A549 (cell line): ENCODE data around the gene SHROOM2. TPM values are rescaled to one million over a fixed set of nuclear protein-coding genes. Genes with fewer than 3 reads are reported as not detected.

Experiments
- ATAC-seq, 2 experiments: fragments of 200-7000 bp in 1 of 2; fragments of >200 bp in 1 of 2; cut with Nextera tagmentation in 1 of 2; cut with Tn5 transposase in 1 of 2; 3 replicates each; pipeline versions ENCODE4 v1.8.0 to v1.9.1; 2018 to 2020; ENCODE audit warnings: mild to moderate bottlenecking in 1 of 2, moderate library complexity in 1 of 2
- CTCF ChIA-PET: fragments of 300-600 bp; sonication (Branson Sonifier 250); formaldehyde crosslinking; extraction: SDS; loops from one replicate; lab custom pipeline; 2021; ENCODE audit warnings: antibody characterized with exemption, inconsistent platforms; lab: Yijun Ruan, JAX
- POLR2A ChIA-PET: fragments of 350-600 bp; formaldehyde crosslinking; extraction: SDS; loops from one replicate; lab custom pipeline; 2021; ENCODE audit warnings: antibody characterized with exemption, inconsistent platforms; lab: Yijun Ruan, JAX
- DNase-seq, 2 experiments: peaks; one replicate each; pipeline versions ENCODE4 v3.0.0 to v3.0.0-alpha.2; 2011 to 2016; ENCODE audit warnings: low read depth in 1 of 2, low spot score in 1 of 2
- FAIRE-seq: peaks from 2 replicates; lab custom pipeline; 2011; peaks lifted over from hg19 to GRCh38; lab: Jason Lieb, UNC
- H3K27ac ChIP-seq, 2 experiments: fragments of >200 bp; sonication (Bioruptor Twin); formaldehyde crosslinking; 3 replicates each; pipeline ENCODE4 v1.5.1; 2016 to 2017
- H3K4me1 ChIP-seq: fragments of >200 bp; sonication (Bioruptor Twin); formaldehyde crosslinking; 3 replicates; pipeline ENCODE4 v1.6.1; 2016
- H3K4me2 ChIP-seq: fragments of >200 bp; sonication (Bioruptor Twin); formaldehyde crosslinking; 3 replicates; pipeline ENCODE4 v1.6.1; 2016
- H3K4me3 ChIP-seq: fragments of >200 bp; sonication (Bioruptor Twin); formaldehyde crosslinking; 3 replicates; pipeline ENCODE4 v1.5.1; 2016
- H3K9me3 ChIP-seq: fragments of >200 bp; sonication (Bioruptor Twin); formaldehyde crosslinking; 3 replicates; pipeline ENCODE4 v1.6.1; 2016
- CBX8 ChIP-seq: fragments of 200-600 bp; sonication (generic); IDR thresholded peaks from 2 replicates; pipeline ENCODE4 v1.6.1; 2016
- ESRRA ChIP-seq: fragments of 150-350 bp; IDR thresholded peaks from 2 replicates; pipeline ENCODE4 v1.6.1; 2014; ENCODE audit warnings: mild to moderate bottlenecking, low read length, borderline replicate concordance
- HEYL ChIP-seq: fragments of 250-450 bp; sonication (Bioruptor Pico); IDR thresholded peaks from 2 replicates; pipeline ENCODE4 v1.8.0; 2021; ENCODE audit warnings: mild to moderate bottlenecking, moderate library complexity
- MAFK ChIP-seq: fragments of 450-650 bp; IDR thresholded peaks from 2 replicates; pipeline ENCODE4 v1.6.1; 2014; ENCODE audit not compliant: partially characterized antibody
- MAZ ChIP-seq: fragments of 150-350 bp; IDR thresholded peaks from 2 replicates; pipeline ENCODE4 v1.6.1; 2014; ENCODE audit warnings: antibody characterized with exemption, low read depth, low read length, borderline replicate concordance
- NFE2L2 ChIP-seq: fragments of 150-350 bp; conservative IDR thresholded peaks from 2 replicates; pipeline ENCODE4 v1.6.1; 2014; ENCODE audit warnings: low read length
- POLR2A ChIP-seq: IDR thresholded peaks from 2 replicates; pipeline ENCODE4 v1.6.1; 2012; ENCODE audit warnings: mild to moderate bottlenecking, low read length
- RFX5 ChIP-seq: fragments of 450-650 bp; IDR thresholded peaks from 2 replicates; pipeline ENCODE4 v1.7.1; 2014; ENCODE audit warnings: antibody characterized with exemption, mild to moderate bottlenecking, moderate library complexity
- SMC3 ChIP-seq: fragments of >200 bp; sonication (Bioruptor Twin); formaldehyde crosslinking; IDR thresholded peaks from 3 replicates; pipeline ENCODE4 v1.6.1; 2018; ENCODE audit warnings: inconsistent platforms
- TP53 ChIP-seq: fragments of 250-450 bp; sonication (Bioruptor Pico); IDR thresholded peaks from 2 replicates; pipeline ENCODE4 v1.5.0; 2021; ENCODE audit warnings: mild to moderate bottlenecking, moderate library complexity
- ZFP36 ChIP-seq: fragments of 450-650 bp; IDR thresholded peaks from 2 replicates; pipeline ENCODE4 v1.6.1; 2014; ENCODE audit warnings: borderline replicate concordance; ENCODE audit not compliant: partially characterized antibody
- ZNF302 ChIP-seq: fragments of 250-450 bp; sonication (Bioruptor Pico); IDR thresholded peaks from 2 replicates; pipeline ENCODE4 v1.9.0; 2021; ENCODE audit warnings: inconsistent platforms, mild to moderate bottlenecking, moderate library complexity
- WGBS: methylation state at CpG from one replicate; pipeline ENCODE4 v1.1.6; 2017; ENCODE audit errors: missing lambda C conversion rate; 5-methylcytosine and 5-hydroxymethylcytosine counted together
- polyA plus RNA-seq, 4 experiments: library from polyadenylated mRNA; depleted of rRNA in 3 of 4; stranded (reverse); fragments of >200 nt; fragmentation: RNase III in 1 of 4; extraction: RNeasy Plus Mini Kit Qiagen cat#74134 plus additional on column Dnase treatment in 1 of 4; gene quantifications; 2 replicates in 3 of 4; 3 replicates in 1 of 4; pipeline ENCODE4 v1.2.3, GENCODE V29; 2011 to 2017
- TF ChIP-seq, protein P1 (sequence below): fragments of 250-450 bp; sonication (Bioruptor Pico); IDR thresholded peaks from 2 replicates; pipeline ENCODE4 v1.5.0; 2021; ENCODE audit warnings: mild to moderate bottlenecking, moderate library complexity, borderline replicate concordance
- TF ChIP-seq, protein P2 (sequence below): fragments of 150-350 bp; IDR thresholded peaks from 2 replicates; pipeline ENCODE4 v1.6.1; 2014; ENCODE audit warnings: low read depth, mild to moderate bottlenecking, low read length
- TF ChIP-seq, protein P3 (sequence below): IDR thresholded peaks from 2 replicates; pipeline ENCODE4 v1.6.1; 2012
- TF ChIP-seq, protein P4 (sequence below): fragments of 250-450 bp; sonication (Bioruptor Pico); IDR thresholded peaks from 2 replicates; pipeline ENCODE4 v1.5.0; 2020; ENCODE audit warnings: low read depth, mild to moderate bottlenecking, moderate library complexity
- TF ChIP-seq, protein P5 (sequence below): fragments of 450-650 bp; IDR thresholded peaks from 2 replicates; pipeline ENCODE4 v1.6.1; 2014; ENCODE audit warnings: antibody characterized with exemption

Gene SHROOM2
- polyA plus RNA-seq, 2 of the 4 experiments (the other 2 are of a cell fraction): 0.12 to 0.27 TPM

DNA sequence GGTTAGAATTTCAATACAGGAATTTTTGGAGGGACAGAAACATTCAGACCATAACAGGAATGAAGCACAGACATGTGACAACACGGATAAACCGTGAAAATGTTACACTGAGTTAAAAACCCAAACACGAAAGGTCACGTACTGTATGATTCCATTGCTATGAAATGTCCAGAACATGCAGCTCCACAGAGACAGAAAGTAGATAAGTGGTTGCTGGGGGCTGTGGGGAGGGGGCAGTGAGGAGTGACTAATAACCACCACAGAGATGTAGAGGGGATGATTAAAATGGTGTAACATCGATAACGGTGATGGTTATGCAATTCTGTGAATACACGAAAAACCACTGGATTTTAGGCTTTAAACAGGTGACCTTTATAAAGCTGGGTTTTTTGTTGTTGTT is 28.9 kb upstream of the SHROOM2 start:
- 48% methylated on average over 7 of the region's 7 CpGs for WGBS
- POLR2A ChIA-PET: no interaction called here
- no peak overlapping the region for H3K27ac ChIP-seq
- no peak for ATAC-seq
- no peaks in the 10 kb centered on the region for H3K9me3 ChIP-seq
- CTCF ChIA-PET: interaction anchor here (0.6 kb wide), 1 partner anchor 938 kb away, joined by 4 read pairs; no protein-coding TSS in a partner anchor
- DNase-seq: no peak
- no peaks in the 10 kb centered on the region for H3K4me1 ChIP-seq
- H3K4me3 ChIP-seq: no peak overlapping the region
- no peak overlapping the region for H3K4me2 ChIP-seq
- no peak for FAIRE-seq
- TF ChIP-seq, protein P1, sequence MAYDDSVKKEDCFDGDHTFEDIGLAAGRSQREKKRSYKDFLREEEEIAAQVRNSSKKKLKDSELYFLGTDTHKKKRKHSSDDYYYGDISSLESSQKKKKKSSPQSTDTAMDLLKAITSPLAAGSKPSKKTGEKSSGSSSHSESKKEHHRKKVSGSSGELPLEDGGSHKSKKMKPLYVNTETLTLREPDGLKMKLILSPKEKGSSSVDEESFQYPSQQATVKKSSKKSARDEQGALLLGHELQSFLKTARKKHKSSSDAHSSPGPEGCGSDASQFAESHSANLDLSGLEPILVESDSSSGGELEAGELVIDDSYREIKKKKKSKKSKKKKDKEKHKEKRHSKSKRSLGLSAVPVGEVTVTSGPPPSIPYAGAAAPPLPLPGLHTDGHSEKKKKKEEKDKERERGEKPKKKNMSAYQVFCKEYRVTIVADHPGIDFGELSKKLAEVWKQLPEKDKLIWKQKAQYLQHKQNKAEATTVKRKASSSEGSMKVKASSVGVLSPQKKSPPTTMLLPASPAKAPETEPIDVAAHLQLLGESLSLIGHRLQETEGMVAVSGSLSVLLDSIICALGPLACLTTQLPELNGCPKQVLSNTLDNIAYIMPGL (CRISPR knock-in tag): no peak
- TF ChIP-seq CBX8: no peak
- TF ChIP-seq NFE2L2: no peak
- TF ChIP-seq, protein P2, sequence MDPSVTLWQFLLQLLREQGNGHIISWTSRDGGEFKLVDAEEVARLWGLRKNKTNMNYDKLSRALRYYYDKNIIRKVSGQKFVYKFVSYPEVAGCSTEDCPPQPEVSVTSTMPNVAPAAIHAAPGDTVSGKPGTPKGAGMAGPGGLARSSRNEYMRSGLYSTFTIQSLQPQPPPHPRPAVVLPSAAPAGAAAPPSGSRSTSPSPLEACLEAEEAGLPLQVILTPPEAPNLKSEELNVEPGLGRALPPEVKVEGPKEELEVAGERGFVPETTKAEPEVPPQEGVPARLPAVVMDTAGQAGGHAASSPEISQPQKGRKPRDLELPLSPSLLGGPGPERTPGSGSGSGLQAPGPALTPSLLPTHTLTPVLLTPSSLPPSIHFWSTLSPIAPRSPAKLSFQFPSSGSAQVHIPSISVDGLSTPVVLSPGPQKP: no peak
- TF ChIP-seq TP53: no peak
- TF ChIP-seq, protein P3, sequence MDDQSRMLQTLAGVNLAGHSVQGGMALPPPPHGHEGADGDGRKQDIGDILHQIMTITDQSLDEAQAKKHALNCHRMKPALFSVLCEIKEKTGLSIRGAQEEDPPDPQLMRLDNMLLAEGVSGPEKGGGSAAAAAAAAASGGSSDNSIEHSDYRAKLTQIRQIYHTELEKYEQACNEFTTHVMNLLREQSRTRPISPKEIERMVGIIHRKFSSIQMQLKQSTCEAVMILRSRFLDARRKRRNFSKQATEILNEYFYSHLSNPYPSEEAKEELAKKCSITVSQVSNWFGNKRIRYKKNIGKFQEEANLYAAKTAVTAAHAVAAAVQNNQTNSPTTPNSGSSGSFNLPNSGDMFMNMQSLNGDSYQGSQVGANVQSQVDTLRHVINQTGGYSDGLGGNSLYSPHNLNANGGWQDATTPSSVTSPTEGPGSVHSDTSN: no peak
- no peak for TF ChIP-seq ZFP36
- TF ChIP-seq, protein P4, sequence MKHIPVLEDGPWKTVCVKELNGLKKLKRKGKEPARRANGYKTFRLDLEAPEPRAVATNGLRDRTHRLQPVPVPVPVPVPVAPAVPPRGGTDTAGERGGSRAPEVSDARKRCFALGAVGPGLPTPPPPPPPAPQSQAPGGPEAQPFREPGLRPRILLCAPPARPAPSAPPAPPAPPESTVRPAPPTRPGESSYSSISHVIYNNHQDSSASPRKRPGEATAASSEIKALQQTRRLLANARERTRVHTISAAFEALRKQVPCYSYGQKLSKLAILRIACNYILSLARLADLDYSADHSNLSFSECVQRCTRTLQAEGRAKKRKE (CRISPR knock-in tag): no peak
- no peak for TF ChIP-seq POLR2A
- no peak for TF ChIP-seq SMC3
- TF ChIP-seq ESRRA: no peak
- TF ChIP-seq MAZ: no peak
- TF ChIP-seq MAFK: no peak
- TF ChIP-seq, all 56 proteins: peak for 0

DNA sequence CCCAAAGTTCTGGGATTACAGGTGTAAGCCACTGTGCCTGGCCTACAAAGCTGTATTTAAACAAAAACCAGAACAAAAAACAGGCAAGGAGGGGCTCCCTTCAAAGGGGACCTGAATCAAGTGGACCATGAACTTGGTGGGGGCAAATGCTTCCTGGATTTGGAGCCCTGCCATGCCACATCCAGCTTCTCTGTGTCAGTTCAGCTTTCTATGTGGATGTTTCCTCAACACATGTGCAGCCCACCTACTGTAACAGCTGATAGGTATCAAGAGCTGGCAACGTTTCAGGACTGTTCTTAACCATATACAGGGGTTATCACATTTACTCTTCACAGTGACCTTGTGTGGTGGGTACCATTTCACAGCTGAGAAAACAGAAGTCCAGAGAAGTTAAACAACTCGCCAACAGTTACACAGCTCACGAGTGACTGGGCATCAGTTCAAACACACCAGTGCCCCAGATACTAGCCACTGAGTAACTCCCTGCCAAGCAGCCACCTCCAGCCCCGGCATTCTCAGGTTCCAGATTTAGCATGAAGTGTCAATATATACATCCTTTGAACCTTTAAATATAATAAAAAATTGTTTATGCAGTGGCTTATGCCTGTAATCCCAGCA is 28.1 kb upstream of the SHROOM2 start:
- no peak overlapping the region for H3K27ac ChIP-seq
- no peak overlapping the region for H3K4me3 ChIP-seq
- FAIRE-seq: no peak
- CTCF ChIA-PET: interaction anchor here (0.6 to 1.0 kb wide), 2 partner anchors 939 to 1020 kb away, joined by 3 to 4 read pairs; no protein-coding TSS in a partner anchor
- TF ChIP-seq NFE2L2: no peak
- TF ChIP-seq, all 56 proteins: peak for 0
- POLR2A ChIA-PET: no interaction called here
- no peak overlapping the region for H3K4me2 ChIP-seq
- no peaks in the 10 kb centered on the region for H3K9me3 ChIP-seq
- H3K4me1 ChIP-seq: no peaks in the 10 kb centered on the region
- 27% methylated on average over 4 of the region's 4 CpGs for WGBS
- ATAC-seq (no peak), DNase-seq (no peak)

DNA sequence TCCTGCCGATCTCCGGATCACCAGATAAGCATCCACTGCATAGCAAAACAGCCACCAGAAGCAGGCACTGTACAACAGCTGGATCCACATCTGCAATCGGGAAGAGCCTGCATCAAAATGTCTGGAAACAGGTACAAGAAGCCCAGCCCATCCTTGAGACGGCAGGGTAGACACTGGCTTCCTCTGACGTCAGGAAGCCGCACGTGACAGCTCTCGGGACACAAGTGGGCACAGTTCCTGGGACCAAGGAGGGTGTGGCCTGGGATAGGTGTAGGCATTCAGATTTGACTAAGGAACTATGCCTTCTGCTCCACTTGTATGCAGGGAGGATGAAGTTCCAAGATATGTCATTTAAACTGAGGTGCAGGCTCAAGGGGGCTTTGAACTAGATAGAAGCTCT is 26.9 kb upstream of the SHROOM2 start:
- ChIA-PET POLR2A (no interaction called here), CTCF (no interaction called here)
- peak; percentile 20 to 34; a peak in 2 of 6 replicates for ATAC-seq
- H3K4me1 ChIP-seq: no peaks in the 10 kb centered on the region
- H3K9me3 ChIP-seq: no peaks in the 10 kb centered on the region
- peak overlapping the region; percentile 47 for H3K4me2 ChIP-seq
- no peak for FAIRE-seq
- TF ChIP-seq, protein P4 (CRISPR knock-in tag): no peak
- TF ChIP-seq RFX5 (no peak), ZNF302 (no peak), HEYL (CRISPR knock-in tag) (no peak)
- TF ChIP-seq, protein P5, sequence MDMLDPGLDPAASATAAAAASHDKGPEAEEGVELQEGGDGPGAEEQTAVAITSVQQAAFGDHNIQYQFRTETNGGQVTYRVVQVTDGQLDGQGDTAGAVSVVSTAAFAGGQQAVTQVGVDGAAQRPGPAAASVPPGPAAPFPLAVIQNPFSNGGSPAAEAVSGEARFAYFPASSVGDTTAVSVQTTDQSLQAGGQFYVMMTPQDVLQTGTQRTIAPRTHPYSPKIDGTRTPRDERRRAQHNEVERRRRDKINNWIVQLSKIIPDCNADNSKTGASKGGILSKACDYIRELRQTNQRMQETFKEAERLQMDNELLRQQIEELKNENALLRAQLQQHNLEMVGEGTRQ: 0 out of 2 replicates have a peak, but pooled peaks have one; percentile 7
- 25% methylated on average over 7 of the region's 8 CpGs for WGBS
- H3K4me3 ChIP-seq: no peak overlapping the region
- DNase-seq: peak in 1 of 2 experiments; percentile 4
- H3K27ac ChIP-seq: no peak overlapping the region
